Endodermal cell (in vitro differentiated cells): ENCODE results near the gene LYRM4. TPM values are rescaled to one million over a fixed set of nuclear protein-coding genes. Genes with fewer than 3 reads are reported as not detected.

Experiments used
- DNase-seq: peaks from one replicate; pipeline ENCODE4 v3.0.0-alpha.2; 2017
- H3K27ac ChIP-seq: 2 replicates; pipeline ENCODE4 v1.5.1; 2013; ENCODE audit warnings: mild to moderate bottlenecking, low read depth, low read length, moderate library complexity
- H3K27me3 ChIP-seq: 2 replicates; pipeline ENCODE4 v1.6.1; 2013; ENCODE audit warnings: mild to moderate bottlenecking, low read length, moderate library complexity; ENCODE audit not compliant: insufficient read depth, control insufficient read depth, poor library complexity, severe bottlenecking
- H3K36me3 ChIP-seq: 2 replicates; pipeline ENCODE4 v1.7.0; 2013; ENCODE audit warnings: mild to moderate bottlenecking, low read length, moderate library complexity; ENCODE audit not compliant: control insufficient read depth, insufficient read depth
- H3K4me1 ChIP-seq: one replicate; pipeline ENCODE4 v1.7.0; 2013; ENCODE audit warnings: low read length; ENCODE audit not compliant: control insufficient read depth, insufficient read depth
- H3K4me3 ChIP-seq: 2 replicates; pipeline ENCODE4 v1.5.1; 2013; ENCODE audit warnings: mild to moderate bottlenecking, low read length, moderate library complexity
- H3K9ac ChIP-seq: 2 replicates; pipeline ENCODE4 v1.6.1; 2013; ENCODE audit warnings: mild to moderate bottlenecking, low read length, moderate library complexity; ENCODE audit not compliant: poor library complexity, severe bottlenecking; ENCODE audit errors: extremely low read depth
- H3K9me3 ChIP-seq: 2 replicates; pipeline ENCODE4 v1.6.1; 2013; ENCODE audit warnings: mild to moderate bottlenecking, low read length, moderate library complexity; ENCODE audit not compliant: control insufficient read depth
- H3K27ac Mint-ChIP-seq: 2 replicates; pipeline ENCODE4 v1.8.0; 2020; ENCODE audit warnings: mixed read lengths
- H3K27me3 Mint-ChIP-seq: 2 replicates; pipeline ENCODE4 v1.8.0; 2021; ENCODE audit warnings: mild to moderate bottlenecking, mixed read lengths; ENCODE audit not compliant: insufficient read depth
- H3K36me3 Mint-ChIP-seq: 2 replicates; pipeline ENCODE4 v1.8.0; 2020; ENCODE audit warnings: low read depth, mixed read lengths
- H3K4me1 Mint-ChIP-seq: 2 replicates; pipeline ENCODE4 v1.8.0; 2020; ENCODE audit warnings: mixed read lengths
- H3K4me3 Mint-ChIP-seq: 2 replicates; pipeline ENCODE4 v1.8.0; 2020; ENCODE audit warnings: mild to moderate bottlenecking, moderate library complexity, mixed read lengths
- H3K9me3 Mint-ChIP-seq: 2 replicates; pipeline ENCODE4 v1.8.0; 2020; ENCODE audit warnings: mild to moderate bottlenecking, mixed read lengths
- CTCF ChIP-seq: fragments of 200-600 bp; sonication (generic); conservative IDR thresholded peaks from 2 replicates; pipeline ENCODE4 v1.5.0; 2021; ENCODE audit warnings: antibody characterized with exemption, mild to moderate bottlenecking
- WGBS, 2 experiments: methylation state at CpG; one replicate each; pipeline versions ENCODE4 v1.1.5 to v1.1.7; 2013; ENCODE audit warnings: missing lambda C conversion rate in 2 of 2, mixed read lengths in 1 of 2; ENCODE audit not compliant: insufficient coverage in 1 of 2, insufficient read length in 1 of 2; 5-methylcytosine and 5-hydroxymethylcytosine counted together
- total RNA-seq, 2 donors: library from RNA; stranded (reverse); fragmentation: NEBNext Ultra II Directional in 1 of 2; extraction: Animal tissue kit (Norgen Biotek cat#: 25700) in 1 of 2; gene quantifications; 2 replicates in 1 of 2; 3 replicates in 1 of 2; pipeline ENCODE4 v1.2.1, GENCODE V29; 2021

The LYRM4 gene
- total RNA-seq, 2 donors from 2014 or later: 32.1 to 44.3 TPM

- no peak overlapping the region for H3K4me3 Mint-ChIP-seq
- WGBS, 2 experiments: 76 to 86% methylated on average over 1 to 3 of the region's 3 CpGs
- Histone ChIP-seq H3K4me1 (no peaks in the 10 kb centered on the region), H3K4me3 (no peak overlapping the region), H3K36me3 (no peaks in the 10 kb centered on the region), H3K27me3 (no peaks in the 10 kb centered on the region), H3K9ac (no peak overlapping the region), H3K9me3 (no peaks in the 10 kb centered on the region), H3K27ac (no peak overlapping the region)
- no peaks in the 10 kb centered on the region for H3K36me3 Mint-ChIP-seq
- TF ChIP-seq CTCF: no peak
- DNase-seq: no peak
- no peaks in the 10 kb centered on the region for H3K9me3 Mint-ChIP-seq
- H3K4me1 Mint-ChIP-seq: peaks cover 8% of the 10 kb centered on the region
- no peaks in the 10 kb centered on the region for H3K27me3 Mint-ChIP-seq
- no peak overlapping the region for H3K27ac Mint-ChIP-seq
Observed at GRCh38 chr6:5158180-5158579, 102.6 kb downstream of the LYRM4 start.

GRCh38 chr6:5157621-5158138 is 103.1 kb downstream of the LYRM4 start:
- H3K4me1 ChIP-seq: no peaks in the 10 kb centered on the region
- no peaks in the 10 kb centered on the region for H3K36me3 ChIP-seq
- H3K9me3 ChIP-seq: no peaks in the 10 kb centered on the region
- H3K4me3 ChIP-seq: no peak overlapping the region
- H3K27ac ChIP-seq: no peak overlapping the region
- DNase-seq: no peak
- Mint-ChIP-seq H3K36me3 (no peaks in the 10 kb centered on the region), H3K4me1 (peaks cover 8% of the 10 kb centered on the region), H3K4me3 (no peak overlapping the region), H3K27me3 (no peaks in the 10 kb centered on the region), H3K27ac (no peak overlapping the region), H3K9me3 (no peaks in the 10 kb centered on the region)
- no peak overlapping the region for H3K9ac ChIP-seq
- 77 to 100% methylated on average over 3 to 7 of the region's 10 CpGs for WGBS, 2 experiments
- H3K27me3 ChIP-seq: no peaks in the 10 kb centered on the region
- no peak for TF ChIP-seq CTCF

- no peaks in the 10 kb centered on the region for H3K9me3 ChIP-seq
- no peaks in the 10 kb centered on the region for H3K4me1 ChIP-seq
- H3K4me1 Mint-ChIP-seq: peaks cover 1% of the 10 kb centered on the region
- no peaks in the 10 kb centered on the region for H3K9me3 Mint-ChIP-seq
- no peak overlapping the region for H3K9ac ChIP-seq
- no peaks in the 10 kb centered on the region for H3K36me3 Mint-ChIP-seq
- H3K27me3 ChIP-seq: no peaks in the 10 kb centered on the region
- H3K4me3 ChIP-seq: no peak overlapping the region
- H3K36me3 ChIP-seq: no peaks in the 10 kb centered on the region
- 77 to 78% methylated on average over 4 to 5 of the region's 5 CpGs for WGBS, 2 experiments
- no peak for DNase-seq
- H3K27ac ChIP-seq: no peak overlapping the region
- H3K27me3 Mint-ChIP-seq: no peaks in the 10 kb centered on the region
- H3K27ac Mint-ChIP-seq: no peak overlapping the region
- no peak overlapping the region for H3K4me3 Mint-ChIP-seq
- no peak for TF ChIP-seq CTCF
Observed at GRCh38 chr6:5156627-5157026, 104.1 kb downstream of the LYRM4 start.
